ENCODE measurements around the gene PTH2R.

DNA sequence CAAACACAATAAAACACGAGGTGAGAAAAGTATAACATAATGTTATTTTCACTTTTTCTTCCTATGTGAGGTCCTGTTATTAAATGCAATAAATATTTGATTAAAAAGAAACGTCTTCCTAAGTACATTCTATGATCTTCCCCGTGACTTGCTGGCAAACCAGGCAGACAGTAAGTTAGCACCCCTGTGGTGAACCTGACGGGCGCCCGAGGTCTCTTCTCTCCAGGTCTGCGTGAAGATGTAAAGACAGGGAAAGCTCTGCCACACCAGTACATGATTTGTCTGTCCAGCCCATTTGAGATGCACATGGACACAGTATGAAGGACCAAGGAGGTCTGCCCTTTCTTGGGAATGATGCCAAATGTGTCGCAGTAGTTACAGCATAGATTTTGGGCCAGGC lies 57.6 kb downstream of the PTH2R start:
- TF ChIP-seq, protein P1, sequence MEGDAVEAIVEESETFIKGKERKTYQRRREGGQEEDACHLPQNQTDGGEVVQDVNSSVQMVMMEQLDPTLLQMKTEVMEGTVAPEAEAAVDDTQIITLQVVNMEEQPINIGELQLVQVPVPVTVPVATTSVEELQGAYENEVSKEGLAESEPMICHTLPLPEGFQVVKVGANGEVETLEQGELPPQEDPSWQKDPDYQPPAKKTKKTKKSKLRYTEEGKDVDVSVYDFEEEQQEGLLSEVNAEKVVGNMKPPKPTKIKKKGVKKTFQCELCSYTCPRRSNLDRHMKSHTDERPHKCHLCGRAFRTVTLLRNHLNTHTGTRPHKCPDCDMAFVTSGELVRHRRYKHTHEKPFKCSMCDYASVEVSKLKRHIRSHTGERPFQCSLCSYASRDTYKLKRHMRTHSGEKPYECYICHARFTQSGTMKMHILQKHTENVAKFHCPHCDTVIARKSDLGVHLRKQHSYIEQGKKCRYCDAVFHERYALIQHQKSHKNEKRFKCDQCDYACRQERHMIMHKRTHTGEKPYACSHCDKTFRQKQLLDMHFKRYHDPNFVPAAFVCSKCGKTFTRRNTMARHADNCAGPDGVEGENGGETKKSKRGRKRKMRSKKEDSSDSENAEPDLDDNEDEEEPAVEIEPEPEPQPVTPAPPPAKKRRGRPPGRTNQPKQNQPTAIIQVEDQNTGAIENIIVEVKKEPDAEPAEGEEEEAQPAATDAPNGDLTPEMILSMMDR (IDR thresholded peaks at IDR 0.05 in 2 of 3, conservative IDR thresholded peaks at IDR 0.05 in 1 of 3; ENCODE audit: insufficient read depth in 2 of 3, low read depth in 1 of 3, low read length in 3 of 3): no peak
- TF ChIP-seq XRCC5 (IDR thresholded peaks at IDR 0.05; ENCODE audit: low read depth, low read length): no peak
- TF ChIP-seq, protein P2, sequence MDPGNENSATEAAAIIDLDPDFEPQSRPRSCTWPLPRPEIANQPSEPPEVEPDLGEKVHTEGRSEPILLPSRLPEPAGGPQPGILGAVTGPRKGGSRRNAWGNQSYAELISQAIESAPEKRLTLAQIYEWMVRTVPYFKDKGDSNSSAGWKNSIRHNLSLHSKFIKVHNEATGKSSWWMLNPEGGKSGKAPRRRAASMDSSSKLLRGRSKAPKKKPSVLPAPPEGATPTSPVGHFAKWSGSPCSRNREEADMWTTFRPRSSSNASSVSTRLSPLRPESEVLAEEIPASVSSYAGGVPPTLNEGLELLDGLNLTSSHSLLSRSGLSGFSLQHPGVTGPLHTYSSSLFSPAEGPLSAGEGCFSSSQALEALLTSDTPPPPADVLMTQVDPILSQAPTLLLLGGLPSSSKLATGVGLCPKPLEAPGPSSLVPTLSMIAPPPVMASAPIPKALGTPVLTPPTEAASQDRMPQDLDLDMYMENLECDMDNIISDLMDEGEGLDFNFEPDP (CRISPR knock-in tag; IDR thresholded peaks at IDR 0.05): no peak
